ENCODE results near the gene NDUFV3.
"Not testable (repeated sequence)": the region's sequence is repeated elsewhere in the genome, so short reads cannot be mapped to it uniquely, and the experiment has no call there.

The NDUFV3 gene

DNA sequence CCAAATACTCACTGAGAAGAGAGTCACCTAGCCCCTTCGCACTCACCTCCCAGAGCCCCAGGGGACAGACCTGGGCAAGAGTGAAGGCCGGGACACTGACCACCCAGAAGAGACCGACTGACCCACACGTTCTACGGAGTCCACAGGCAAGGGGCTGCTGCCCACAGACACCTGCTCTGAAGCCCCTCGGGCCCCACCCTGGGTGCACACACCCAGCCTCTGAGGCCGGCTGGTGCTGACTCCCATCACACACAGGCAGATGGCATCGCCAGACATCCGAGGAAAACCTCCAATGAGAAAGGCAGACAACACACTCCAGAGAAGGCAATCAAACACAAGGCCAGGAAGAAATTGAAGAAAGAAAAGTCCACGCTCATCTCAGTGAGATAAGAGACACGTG, 35.9 kb upstream of the NDUFV3 start:
- no peak for DNase-seq (ENCODE audit: low spot score)

DNA sequence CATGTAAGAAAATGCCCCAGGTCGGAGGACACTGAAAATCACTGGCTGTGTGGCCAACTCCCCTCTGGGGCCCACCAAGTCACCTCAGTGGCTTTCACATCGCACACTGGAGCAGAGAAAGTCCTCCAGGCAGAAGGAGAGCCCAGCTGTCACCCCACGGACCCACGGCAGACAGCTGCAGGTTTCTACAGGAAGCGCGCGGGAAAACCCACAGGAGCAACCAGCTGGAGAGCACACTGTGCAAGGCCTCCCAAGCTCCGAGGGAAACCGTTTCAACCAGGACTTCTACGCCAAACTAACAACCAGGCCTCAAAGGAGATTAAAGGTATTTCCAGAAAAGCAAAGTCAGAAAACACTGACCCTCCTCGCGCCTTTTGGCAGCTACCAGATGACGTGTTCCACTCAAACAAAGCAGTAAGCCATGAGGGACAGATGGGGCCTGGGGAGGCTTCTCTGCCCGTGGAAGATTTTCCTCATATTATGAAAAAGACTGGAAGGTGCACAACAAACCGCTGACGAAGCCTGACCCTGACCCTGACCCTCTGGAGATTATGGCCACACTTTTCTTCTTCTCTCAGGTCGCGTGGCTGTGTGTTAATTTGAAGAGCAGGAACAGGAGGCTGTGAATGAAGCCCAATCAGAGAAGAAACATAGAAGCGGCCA, 34.8 kb upstream of the NDUFV3 start:
- no peak for DNase-seq (ENCODE audit: low spot score)

DNA sequence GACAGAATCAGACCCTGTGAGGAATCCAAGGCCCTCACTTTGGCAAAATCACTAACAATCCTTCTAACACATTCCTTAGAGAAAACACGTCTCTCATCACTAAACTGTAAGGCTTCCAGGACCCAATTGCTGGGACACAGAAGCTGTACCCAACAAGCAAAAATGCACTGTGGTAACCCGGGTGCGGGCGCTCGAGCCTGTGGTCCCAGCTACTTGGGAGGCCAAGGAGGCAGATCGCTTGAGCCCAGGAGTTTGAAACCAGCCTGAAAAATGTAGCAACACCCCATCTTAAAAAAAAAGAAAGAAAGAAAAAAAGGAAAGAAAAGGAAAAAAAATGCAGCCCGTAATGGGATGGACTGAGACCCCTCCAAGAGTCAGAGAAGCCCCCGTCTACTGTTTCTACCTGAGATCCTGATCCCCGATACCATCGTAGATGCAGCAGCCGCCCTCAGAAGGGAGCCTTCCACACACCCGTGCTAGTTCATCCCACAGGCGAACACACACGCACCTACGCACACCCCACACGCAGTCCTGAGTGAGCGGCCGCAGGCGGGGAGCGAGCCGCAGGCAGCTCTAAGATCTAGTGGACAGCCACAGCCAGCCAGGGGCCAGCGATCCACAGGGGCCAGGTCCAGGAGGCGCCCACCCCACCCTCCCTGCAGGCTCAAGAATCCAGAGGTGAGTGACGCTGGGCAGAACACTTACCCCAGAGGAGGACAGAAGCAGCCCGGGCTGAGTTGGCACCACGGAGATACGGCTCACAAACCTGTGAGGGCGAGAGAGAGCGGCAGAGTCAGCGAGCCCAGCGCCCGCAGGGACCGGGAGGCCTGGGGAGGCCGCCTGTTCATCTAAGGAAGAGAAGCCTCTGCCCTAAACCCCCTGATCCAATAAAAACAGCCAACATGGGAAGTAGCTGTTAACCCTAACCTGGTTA, 33.9 kb upstream of the NDUFV3 start:
- DNase-seq (ENCODE audit: low spot score), result no peak

DNA sequence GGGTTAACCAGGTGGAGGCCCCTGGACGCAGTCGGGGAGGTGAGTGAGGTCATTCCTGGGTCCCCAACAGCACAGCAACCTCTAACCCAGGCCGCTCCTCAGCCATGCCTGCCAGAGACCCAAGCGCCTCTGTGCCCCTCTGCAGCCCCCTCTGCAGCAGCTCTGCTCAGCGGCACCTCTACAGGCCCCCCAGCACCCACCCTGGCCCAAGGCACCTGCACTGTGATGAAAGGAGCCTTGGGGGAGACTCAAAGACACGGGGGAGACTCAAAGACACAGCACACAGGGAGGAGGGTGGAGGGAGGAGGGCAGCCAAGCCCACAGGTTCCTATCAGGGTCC, 33.2 kb upstream of the NDUFV3 start:
- DNase-seq (ENCODE audit: low spot score), result no peak

DNA sequence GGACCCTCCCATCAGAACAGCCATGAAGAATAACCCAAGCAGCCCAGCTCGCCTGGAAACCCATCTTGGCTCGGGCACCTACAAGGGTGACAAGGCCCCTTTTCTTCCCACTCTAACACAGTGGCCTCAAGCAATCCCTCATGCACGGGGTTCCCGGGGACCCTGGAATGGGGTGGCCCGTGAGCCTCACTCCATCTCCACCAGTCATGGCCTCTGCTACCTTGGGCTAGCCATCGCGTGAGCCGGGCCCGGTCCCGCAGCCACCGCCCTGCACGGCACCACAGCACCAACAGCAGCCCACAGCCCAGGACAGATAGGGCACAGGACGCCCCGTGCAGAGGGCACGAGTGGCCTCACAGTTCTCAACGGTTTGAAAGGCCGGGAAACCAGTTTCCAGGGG, 32.8 kb upstream of the NDUFV3 start:
- DNase-seq (ENCODE audit: low spot score), result no peak

DNA sequence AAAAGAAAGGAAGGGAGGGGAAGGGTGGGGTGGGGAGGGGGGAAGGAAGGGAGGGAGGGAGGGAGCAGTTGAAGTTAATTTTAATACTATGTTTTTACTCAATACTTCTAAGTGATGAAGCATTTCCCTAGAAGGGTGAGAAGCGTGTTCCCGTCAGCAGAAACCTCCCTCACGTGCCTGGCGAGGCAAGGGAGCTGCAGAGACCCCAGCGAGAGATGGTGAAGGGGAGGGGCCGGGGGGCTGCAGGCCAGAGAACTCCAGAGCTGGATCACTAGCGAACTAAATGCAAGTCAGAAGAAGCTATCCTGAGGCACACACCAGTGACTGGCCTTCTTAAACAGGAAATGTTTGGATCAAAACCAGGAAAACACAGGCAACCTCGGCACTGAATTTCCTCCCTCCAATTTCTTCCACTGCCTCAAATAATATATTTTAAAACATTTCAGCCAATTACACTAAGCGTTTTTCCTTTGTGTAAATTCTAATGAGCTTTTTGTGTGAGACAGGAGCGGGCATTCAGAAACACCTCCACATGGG, 31.7 kb upstream of the NDUFV3 start:
- DNase-seq (ENCODE audit: low spot score), result no peak

DNA sequence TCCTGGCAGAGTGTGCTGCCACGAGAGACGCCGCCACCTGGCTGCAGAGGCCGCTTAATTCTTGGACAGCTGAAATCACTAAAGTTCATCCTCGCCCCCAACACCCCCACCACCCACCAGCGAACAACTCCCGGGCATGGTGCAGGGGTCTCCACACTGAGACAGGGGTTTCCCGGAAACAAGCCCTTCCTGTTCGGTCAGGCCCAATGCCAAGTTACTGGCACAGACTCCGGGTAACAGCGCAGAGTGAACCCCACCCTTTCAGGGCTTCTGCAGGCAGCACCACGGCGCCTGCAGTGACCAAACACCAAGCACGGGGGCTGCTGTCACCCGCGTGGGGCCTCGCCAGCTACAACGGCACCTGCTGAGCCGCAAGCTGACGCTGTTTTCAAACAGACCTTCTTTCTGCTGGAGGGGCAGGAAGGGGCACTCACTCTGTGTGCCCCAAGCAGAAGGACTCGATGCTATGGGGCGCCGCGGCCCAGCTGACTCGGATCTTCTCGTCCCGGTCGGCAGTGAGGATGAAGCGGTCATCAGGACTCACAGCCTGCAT, 31.2 kb upstream of the NDUFV3 start:
- no peak for DNase-seq (ENCODE audit: low spot score)

DNA sequence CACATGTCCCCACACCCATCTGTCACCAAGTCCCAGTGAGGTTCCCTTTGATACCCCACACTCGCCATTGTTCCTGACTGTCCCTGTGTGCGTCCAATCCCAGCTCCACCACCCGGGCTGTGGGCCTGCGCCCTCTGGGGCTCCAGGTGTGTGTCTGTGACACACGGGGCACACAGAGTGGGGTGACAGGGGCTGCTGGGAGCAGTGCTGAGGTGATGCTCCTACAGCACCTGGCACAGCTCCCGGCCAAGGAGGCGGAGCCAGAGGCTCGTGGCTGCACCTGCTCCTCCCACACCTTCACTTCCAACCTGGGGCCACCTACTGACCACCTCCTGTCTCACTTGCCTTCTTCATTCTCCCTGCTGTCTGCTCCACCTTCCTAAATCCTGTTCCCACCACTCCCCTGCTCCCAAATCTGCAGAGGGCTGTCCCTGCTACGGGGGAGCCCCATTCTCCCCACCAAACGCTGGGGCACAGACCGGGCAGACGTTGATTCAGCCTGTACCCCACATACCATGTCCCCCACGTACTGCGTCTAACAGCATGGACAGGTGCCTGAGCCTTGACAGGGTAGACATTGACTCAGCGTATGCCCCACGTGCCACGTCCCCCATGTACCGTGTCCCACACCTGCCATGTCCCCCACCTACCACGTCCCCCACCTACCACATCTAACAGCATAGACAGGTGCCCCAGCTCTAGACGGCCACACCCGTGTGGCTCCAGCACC, 30.2 kb upstream of the NDUFV3 start:
- no peak for DNase-seq (ENCODE audit: low spot score)

DNA sequence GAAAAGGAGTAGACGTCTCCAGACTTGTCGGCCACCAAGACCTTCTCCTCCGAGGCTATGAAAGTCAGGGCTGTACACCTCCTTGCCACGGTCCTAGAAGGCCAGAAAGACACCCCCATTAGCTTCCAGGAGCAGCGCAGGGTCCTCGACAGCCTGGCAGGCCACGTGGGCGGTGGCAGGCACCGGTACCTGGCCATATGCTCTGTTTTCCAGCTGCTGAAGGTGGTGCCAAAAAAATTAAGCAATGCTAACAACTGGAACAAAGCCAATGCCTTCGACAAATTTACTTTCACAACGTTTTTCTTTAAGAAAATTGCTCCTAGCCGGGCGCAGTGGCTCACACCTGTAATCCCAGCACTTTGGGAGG, 29.6 kb upstream of the NDUFV3 start:
- no peak for DNase-seq (ENCODE audit: low spot score)

DNA sequence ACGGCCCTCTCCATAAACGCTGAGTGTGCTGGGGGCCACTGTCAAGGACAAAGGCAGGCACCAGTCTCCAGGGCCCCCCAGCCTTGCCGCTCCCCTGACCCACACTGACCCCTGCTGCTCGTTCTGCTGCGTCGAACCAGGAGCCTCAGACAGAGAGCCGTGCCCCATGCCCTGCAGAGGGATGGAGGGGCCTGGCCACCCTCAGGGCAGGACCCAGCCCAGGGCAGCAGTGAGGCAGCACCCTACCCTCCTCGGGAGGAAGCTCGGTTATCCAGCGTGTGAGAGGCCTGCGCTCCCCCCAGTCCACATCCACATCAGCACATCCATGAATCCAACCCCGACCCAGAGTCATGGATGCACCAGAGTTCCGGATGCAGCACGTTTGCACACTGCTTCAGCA, 28.8 kb upstream of the NDUFV3 start:
- no peak for DNase-seq (ENCODE audit: low spot score)

DNA sequence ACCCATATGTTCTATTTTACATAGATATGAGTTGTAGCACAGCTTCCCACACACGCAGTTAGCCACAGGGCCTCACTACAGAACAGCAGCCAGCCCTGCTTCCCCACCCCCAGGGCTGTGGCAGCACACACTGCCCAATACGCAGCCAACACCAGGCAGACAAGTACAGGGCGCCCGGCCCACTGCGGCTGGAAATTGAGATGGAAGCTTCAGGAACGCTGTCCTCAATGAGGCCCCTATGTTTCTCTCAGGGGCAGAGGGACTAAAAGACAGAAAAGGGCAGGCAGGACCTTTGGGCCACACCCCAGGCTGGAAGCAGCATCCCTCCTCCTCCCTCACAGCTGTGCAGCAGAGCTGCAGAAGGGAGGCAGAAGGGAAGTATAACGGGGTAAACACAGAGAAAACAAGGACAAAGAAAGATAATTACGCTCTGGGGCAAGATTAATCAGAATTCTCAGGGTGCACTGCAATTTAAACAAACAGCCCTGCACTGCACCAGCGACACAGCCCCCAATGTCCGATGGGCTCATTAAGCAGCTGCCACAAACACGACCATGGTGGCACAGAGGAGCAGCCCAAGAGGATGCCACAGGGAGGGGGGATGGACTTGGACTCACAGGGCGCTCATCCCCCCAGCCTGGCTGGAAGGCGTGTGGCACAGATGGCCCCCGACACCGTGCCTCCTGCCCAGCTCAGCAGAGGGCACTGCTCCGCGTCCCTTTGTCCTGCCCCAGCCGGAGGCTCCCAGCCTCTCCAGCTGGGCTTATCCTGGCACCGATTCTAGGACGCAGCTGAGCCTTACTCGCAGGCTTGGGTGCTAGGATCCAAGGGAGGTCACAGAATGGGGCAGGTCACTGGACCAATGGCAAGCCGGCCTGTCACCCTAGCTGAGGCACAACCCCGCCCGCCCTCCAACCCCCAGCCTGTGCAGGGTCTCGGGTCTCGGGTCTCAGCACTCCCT, 28.0 kb upstream of the NDUFV3 start:
- peak; percentile 54 for DNase-seq (ENCODE audit: low spot score)

DNA sequence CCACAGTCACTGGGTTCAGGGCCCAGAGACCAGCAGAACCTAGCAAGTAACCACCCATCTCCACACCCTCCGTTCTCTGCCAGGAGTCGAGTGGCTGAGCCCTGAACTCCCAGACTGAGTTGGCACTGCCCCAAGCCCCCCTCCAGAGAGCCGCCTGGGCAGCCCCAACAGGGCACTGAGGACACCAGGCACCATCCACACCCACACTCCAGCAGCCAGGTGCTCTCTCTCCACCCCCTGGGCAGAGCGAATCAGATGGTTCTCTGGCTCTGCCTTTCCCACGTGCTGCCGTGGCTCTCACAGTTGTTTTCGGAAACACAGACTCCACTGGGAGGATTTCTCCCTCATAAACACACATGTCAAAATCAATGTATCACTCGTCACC, 27.3 kb upstream of the NDUFV3 start:
- peak; percentile 36 for DNase-seq (ENCODE audit: low spot score)

DNA sequence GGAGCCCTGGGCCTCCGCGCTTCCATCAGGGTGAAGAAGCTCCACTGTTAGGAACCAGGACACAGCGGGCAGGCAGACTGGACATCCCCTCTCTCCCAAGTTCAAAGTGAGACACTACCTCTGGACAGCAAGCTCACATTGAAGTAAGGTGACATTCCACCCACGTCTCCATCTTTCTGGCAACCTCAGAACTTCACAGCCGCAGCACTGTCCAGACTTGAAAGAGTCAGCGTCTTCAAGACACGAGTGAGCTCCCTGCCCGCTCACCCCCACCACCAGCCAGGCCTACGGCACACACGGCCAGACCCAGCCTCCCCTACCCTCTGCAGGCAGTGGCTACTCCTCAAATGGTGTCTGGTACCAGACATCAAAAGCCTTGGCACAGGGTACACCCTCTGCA, 24.9 kb upstream of the NDUFV3 start:
- no peak for DNase-seq (ENCODE audit: low spot score)

DNA sequence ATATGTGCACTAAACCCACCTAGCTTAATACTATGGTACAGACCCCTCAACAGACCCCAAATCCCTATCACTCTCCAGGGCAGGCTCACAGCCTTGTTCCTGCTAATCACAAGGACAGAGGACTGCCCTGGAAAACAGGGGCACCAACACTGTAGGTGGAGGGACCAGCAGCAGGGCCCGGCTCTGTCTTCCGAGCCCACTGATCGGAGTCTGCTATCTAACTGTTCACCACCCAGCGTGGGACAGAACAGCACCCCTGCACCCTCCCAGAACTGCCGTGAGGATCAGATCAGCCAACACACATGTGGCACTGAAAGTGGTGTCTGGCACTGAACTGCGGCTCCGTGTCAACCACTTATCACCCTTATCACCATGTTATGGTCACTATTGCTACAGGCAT, 20.0 kb upstream of the NDUFV3 start:
- DNase-seq (ENCODE audit: low spot score), result no peak

DNA sequence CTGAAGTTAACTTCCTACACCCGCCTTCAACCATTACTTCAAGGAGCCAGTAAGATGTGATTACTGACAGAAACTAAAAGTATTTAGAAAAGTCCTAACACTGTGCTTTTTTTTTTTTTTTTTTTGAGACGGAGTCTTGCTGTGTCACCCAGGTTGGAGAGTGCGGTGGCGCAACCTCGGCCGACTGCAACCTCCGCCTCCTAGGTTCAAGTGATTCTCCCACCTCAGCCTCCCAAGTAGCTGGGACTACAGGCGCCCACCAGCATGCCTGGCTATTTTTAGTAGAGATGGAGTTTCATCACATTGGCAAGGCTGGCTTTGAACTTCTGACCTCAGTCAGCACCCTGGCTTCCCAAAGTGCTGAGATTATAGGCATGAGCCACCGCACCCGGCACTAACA, 17.3 kb upstream of the NDUFV3 start:
- not testable (repeated sequence) for DNase-seq (ENCODE audit: low spot score)

DNA sequence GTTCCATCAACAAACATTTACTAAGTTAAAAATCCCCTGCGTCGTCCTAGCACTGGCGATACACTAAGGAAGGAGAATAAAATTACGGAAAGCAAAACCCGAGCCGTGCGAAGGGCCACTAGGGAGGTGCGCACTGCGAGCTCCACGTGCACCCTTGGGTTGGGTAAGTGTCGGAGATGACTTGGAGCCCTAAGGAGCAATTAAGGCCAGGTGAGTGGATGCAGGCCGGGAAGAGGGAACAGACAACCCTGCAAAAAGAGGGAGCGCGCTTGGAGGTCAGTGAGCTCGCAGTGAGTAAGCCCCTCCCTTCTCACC, 14.5 kb upstream of the NDUFV3 start:
- DNase-seq (ENCODE audit: low spot score), result no peak

DNA sequence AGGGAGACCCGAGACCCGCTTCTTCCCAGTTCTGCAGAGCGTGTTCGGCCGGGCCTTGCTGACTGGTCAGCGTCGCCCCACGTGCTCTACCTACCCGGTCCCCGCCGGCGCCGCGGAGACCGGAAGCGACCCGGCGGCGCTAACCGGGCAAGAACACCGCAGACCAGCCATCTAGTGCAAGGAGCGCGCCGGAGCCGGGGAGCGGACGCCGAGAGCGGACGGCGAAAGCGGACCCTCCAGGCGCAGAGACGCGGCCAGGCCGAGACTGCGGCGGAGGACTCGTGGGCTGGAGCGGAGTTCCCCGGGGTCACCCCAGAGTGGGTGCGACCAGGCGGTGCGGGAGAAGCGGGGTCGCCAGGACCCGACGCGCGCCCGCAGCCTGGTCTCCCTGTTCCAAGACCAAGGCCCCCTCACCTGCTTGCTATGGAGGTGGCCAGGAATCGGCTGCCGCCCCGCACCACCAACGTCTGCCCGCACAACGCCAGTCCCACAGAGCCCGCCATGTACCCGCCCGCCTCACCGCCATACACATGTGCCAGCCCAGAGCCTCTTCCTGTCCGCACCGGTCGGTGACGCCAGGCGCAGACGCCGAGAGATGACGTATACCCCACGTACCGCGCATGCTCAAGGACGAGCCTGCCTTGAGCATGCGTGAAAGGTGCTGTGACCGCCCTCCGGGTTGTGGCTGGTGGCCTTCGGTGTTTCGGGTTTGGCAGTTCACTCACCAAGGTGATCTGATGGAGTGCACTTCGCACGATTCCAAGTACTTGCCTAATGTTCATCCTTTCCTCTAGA, 13.9 kb upstream of the NDUFV3 start, which contains the start of gene WDR4:
Gene WDR4 (minus strand): TSS at position 547 of the 795 bp plus-strand sequence. CDS start 44 bp downstream, at position 503.
- DNase-seq (ENCODE audit: low spot score), result peak; percentile 95

DNA sequence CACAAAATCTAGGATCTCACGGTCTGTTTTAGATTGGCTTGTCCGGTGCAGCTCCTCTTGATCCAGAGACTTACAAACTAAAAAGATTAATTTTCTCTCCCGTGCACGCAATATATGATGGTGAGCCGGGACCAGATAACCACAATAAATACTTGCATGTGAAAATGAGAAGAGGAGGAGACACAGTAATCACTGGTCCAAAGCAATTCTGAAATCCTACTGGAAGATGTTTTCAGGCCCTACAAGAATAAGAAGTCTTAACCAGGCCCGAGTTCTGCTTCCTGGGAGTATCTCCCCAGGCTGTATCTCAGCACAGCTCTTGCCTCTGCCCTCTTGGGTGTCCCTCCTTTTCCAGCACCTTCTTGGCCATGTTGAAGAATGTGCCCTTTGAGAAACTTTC, 12.8 kb upstream of the NDUFV3 start:
- no peak for DNase-seq (ENCODE audit: low spot score)

DNA sequence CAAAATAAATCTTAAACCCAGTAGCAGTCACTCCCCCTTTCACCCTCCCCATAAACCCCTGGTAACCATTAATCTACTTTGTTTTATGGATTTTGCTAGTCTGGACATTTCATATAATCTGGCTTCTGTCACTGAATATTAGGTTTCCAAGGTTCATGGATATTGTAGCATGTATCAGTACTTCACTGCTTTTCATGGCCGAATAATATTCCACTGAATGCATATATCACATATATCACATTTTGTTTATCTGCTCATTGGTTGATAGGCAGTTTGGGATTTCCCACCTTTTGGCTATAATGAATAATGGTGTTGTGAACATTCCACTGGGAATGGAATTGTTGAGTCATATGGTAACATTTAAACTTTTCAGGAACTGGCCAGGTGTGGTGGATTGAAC, 9.2 kb upstream of the NDUFV3 start:
- DNase-seq (ENCODE audit: low spot score), result no peak

DNA sequence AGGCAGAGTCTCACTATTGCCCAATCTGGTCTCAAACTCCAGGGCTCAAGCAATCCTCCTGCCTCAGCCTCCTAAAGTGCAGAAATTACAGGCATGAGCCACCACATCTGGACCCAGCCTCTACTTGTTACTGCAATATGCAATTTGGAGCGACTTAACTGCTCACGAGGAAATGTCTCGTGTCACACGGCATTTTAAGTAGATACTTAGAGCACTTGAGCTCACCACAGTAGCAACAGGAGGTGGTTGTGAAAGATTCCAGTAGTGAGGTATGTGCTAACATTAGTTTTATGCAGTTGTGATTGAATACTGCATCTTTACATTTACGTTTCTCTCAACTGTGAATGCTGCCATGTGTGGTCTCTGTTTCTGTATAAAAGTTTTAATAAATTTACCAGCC, 5.8 kb upstream of the NDUFV3 start:
- DNase-seq (ENCODE audit: low spot score), result no peak

DNA sequence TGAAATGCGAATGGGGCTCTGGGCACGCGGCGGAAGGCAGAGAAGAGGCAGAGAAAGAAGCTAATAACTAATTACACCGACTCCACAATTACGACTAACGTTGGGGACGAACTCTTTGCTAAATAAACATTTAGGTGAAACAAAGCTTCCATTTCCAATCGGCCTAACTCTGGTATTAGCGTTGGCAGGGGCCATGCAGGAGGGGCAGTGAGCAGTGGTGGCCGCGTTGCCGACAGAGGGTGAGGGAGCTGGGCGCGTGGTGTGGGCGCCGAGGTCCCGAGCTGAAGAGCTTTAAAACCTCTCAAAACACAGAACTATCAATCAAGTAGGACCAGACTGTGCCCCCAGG, 553 bp upstream of the NDUFV3 start:
- DNase-seq (ENCODE audit: low spot score), result no peak
